Neural crest cell (in vitro differentiated cells): ENCODE measurements around the gene ZSWIM4. TPM values are rescaled to one million over a fixed set of nuclear protein-coding genes. Genes with fewer than 3 reads are reported as not detected.

Experiments
- DNase-seq: peaks from one replicate; pipeline ENCODE4 v3.0.0; 2021; ENCODE audit warnings: low read depth, mixed read lengths, low spot score
- H3K27ac Mint-ChIP-seq: one replicate; pipeline ENCODE4 v1.8.0; 2021; ENCODE audit warnings: mild to moderate bottlenecking, mixed read lengths; ENCODE audit not compliant: unreplicated experiment
- H3K27me3 Mint-ChIP-seq: 2 replicates; pipeline ENCODE4 v1.8.0; 2021; ENCODE audit warnings: low read depth, mild to moderate bottlenecking, mixed read lengths
- H3K36me3 Mint-ChIP-seq: 2 replicates; pipeline ENCODE4 v1.8.0; 2021; ENCODE audit warnings: low read depth, mild to moderate bottlenecking, mixed read lengths
- H3K4me1 Mint-ChIP-seq: 2 replicates; pipeline ENCODE4 v1.8.0; 2021; ENCODE audit warnings: mixed read lengths
- H3K4me3 Mint-ChIP-seq: one replicate; pipeline ENCODE4 v1.8.0; 2021; ENCODE audit warnings: mild to moderate bottlenecking, mixed read lengths
- H3K9me3 Mint-ChIP-seq: 2 replicates; pipeline ENCODE4 v1.8.0; 2021; ENCODE audit warnings: mixed read lengths
- total RNA-seq: library from RNA; stranded (reverse); gene quantifications from 2 replicates; pipeline ENCODE4 v1.2.1, GENCODE V29; 2021
- TF ChIP-seq, protein P1 (sequence below): fragments of 200-600 bp; sonication (generic); conservative IDR thresholded peaks from 2 replicates; pipeline ENCODE4 v1.5.0; 2021; ENCODE audit warnings: antibody characterized with exemption, mild to moderate bottlenecking

The ZSWIM4 gene
- total RNA-seq, 1 donor from 2014 or later, result 19.9 TPM

DNA sequence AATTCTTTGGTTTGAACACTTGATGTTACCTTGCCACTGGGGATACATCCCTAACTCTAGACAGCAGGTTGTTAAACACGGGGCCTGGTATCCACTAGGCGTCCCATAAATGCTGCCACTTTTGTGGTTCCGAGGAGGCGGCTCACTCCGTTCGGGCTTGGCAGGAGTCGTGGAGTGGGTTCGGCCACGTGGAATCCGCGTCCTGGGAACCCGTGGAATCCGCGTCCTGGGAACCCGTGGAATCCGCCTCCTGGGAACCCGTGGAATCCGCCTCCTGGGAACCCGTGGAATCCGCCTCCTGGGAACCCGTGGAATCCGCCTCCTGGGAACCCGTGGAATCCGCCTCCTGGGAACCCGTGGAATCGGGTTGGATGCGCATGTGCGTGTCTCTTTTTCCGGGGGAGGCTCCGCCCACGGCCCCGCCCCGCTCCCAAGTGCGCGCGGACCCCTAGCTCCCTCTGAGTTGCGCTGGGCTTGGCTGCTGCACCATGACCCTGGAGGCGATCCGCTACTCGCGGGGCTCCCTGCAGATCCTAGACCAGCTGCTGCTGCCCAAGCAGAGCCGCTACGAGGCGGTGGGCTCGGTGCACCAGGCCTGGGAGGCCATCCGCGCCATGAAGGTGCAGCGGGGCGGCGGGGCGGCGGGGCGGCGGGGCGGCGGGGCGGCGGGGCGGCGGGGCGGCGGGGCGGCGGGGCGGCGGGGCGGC lies 31.0 kb upstream of the ZSWIM4 start, which contains the start of gene MRI1:
Gene MRI1 (plus strand): TSS at position 422 of the 707 bp plus-strand sequence. CDS start 67 bp downstream, at position 489.
- DNase-seq, result peak; percentile 58
- H3K27ac Mint-ChIP-seq, result no peak within 1 kb of the TSS
- no peaks in the 10 kb centered on the region for H3K27me3 Mint-ChIP-seq
- peaks cover 12% of the 10 kb centered on the region for H3K4me1 Mint-ChIP-seq
- TF ChIP-seq, protein P1, sequence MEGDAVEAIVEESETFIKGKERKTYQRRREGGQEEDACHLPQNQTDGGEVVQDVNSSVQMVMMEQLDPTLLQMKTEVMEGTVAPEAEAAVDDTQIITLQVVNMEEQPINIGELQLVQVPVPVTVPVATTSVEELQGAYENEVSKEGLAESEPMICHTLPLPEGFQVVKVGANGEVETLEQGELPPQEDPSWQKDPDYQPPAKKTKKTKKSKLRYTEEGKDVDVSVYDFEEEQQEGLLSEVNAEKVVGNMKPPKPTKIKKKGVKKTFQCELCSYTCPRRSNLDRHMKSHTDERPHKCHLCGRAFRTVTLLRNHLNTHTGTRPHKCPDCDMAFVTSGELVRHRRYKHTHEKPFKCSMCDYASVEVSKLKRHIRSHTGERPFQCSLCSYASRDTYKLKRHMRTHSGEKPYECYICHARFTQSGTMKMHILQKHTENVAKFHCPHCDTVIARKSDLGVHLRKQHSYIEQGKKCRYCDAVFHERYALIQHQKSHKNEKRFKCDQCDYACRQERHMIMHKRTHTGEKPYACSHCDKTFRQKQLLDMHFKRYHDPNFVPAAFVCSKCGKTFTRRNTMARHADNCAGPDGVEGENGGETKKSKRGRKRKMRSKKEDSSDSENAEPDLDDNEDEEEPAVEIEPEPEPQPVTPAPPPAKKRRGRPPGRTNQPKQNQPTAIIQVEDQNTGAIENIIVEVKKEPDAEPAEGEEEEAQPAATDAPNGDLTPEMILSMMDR, result no peak
- H3K4me3 Mint-ChIP-seq, result peak within 1 kb of the TSS; percentile 93
- peaks cover 10% of the 10 kb centered on the region for H3K36me3 Mint-ChIP-seq
- no peaks in the 10 kb centered on the region for H3K9me3 Mint-ChIP-seq

DNA sequence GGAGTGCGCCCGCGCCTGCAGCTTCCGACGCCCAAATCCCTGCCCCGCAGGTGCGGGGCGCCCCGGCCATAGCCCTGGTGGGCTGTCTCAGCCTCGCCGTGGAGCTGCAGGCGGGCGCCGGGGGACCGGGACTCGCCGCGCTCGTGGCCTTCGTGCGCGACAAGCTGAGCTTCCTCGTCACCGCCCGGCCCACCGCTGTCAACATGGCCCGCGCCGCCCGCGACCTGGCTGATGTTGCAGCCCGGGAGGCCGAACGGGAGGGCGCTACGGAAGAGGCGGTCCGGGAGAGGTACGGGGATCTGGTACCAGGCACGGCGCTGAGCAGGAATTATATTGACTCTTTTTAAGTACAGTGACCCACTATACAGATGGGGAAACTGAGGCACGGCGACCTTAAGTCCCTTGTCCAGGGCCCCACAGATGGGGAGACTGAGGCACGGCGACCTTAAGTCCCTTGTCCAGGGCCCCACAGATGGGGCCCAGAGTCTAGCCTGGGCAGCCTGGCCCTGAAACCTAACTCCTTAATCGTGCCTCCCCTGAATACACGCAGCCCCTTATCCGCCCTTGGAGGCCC lies 30.3 kb upstream of the ZSWIM4 start:
- Mint-ChIP-seq H3K36me3 (peaks cover 10% of the 10 kb centered on the region), H3K9me3 (no peaks in the 10 kb centered on the region), H3K4me3 (peak overlapping the region; percentile 93), H3K27ac (no peak overlapping the region), H3K4me1 (peaks cover 12% of the 10 kb centered on the region), H3K27me3 (no peaks in the 10 kb centered on the region)
- DNase-seq, result peak; percentile 16
- TF ChIP-seq, protein P1, result no peak

DNA sequence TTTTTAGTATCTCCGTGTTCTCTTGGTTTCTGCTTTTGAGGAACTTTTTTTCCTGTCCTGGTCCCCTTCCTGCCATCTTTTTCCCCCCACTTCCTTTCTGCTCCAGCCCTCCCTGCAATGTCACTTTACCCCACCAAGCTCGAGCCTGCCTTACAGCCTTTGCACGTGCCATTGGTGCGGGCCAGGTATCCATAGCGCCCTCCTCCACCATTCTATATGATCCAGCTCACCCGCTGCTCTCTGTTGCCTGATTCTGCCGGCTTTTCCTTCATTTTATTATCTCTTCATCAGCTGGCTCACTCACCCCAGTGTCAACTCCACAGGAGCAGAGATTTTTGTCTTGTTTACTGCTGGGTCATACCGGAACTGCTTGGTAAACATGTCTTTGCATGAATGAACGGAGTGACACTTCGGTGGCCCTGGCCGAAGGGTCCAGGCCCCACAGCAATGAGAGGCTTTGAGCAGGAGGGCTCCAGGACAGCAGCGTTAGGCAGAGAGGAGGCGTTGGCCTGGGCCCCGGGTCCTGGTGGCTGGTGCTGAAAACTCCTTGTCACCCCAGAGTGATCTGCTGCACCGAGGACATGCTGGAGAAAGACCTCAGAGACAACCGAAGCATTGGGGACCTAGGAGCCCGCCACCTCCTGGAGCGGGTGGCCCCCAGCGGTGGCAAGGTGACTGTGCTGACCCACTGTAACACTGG lies 29.7 kb upstream of the ZSWIM4 start:
- Mint-ChIP-seq H3K9me3 (no peaks in the 10 kb centered on the region), H3K27ac (no peak overlapping the region), H3K4me3 (peak overlapping the region; percentile 93), H3K4me1 (peaks cover 12% of the 10 kb centered on the region), H3K36me3 (peaks cover 10% of the 10 kb centered on the region), H3K27me3 (no peaks in the 10 kb centered on the region)
- no peak for DNase-seq
- TF ChIP-seq, protein P1, result no peak

DNA sequence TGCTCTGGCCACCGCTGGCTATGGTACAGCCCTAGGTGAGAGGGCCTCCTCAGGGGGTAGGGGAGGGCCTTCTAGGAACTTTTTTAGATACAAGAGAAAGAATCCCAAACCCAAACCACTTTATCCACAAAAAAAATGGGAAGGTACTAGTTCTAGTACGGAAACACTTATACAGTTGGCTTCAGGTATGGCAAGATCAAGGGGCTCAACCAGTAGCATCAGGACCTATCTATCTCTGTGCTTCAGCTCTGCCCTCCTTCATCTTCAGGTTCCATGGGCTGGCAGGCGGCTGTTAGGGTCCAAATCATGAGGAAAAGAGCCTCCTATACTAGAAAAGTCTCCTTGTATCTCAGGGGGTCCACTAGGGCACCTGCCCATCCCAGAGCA lies 29.2 kb upstream of the ZSWIM4 start:
- Mint-ChIP-seq H3K9me3 (no peaks in the 10 kb centered on the region), H3K36me3 (peaks cover 10% of the 10 kb centered on the region), H3K4me1 (peaks cover 12% of the 10 kb centered on the region), H3K27ac (no peak overlapping the region), H3K4me3 (peak overlapping the region; percentile 93), H3K27me3 (no peaks in the 10 kb centered on the region)
- TF ChIP-seq, protein P1, result no peak
- DNase-seq, result no peak

DNA sequence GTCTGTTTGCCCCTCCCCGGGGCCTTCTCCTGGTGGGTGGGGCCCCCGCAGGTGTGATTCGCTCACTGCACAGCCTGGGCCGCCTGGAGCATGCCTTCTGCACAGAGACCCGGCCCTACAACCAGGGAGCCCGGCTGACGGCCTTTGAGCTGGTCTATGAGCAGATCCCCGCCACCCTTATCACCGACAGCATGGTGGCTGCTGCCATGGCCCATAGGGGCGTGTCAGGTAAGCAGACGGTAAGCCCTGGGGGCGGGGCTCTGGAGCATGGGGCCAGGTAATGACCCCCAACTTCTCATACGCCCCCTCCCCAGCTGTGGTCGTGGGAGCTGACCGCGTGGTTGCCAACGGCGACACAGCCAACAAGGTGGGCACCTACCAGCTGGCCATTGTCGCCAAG lies 26.7 kb upstream of the ZSWIM4 start:
- H3K4me1 Mint-ChIP-seq, result peaks cover 12% of the 10 kb centered on the region
- no peak for DNase-seq
- H3K27me3 Mint-ChIP-seq, result no peaks in the 10 kb centered on the region

More for the DNA sequence above, 26.7 kb upstream of the ZSWIM4 start:
- TF ChIP-seq, protein P1, result no peak
- Mint-ChIP-seq H3K27ac (no peak overlapping the region), H3K9me3 (no peaks in the 10 kb centered on the region), H3K36me3 (peaks cover 6% of the 10 kb centered on the region), H3K4me3 (no peak overlapping the region)
